Putamen (tissue), 1 donor: ENCODE measurements around the gene OR6J1.
A peak's percentile ranks its signal among the peaks of the same experiment; 100 is the strongest.
"Not testable (repeated sequence)": the region's sequence is repeated elsewhere in the genome, so short reads cannot be mapped to it uniquely, and the experiment has no call there.

Source experiments
- DNase-seq: peaks from one replicate; pipeline ENCODE4 v3.0.0-alpha.2; 2016; ENCODE audit warnings: low spot score

OR6J1 gene

GRCh38 chr14:22606380-22606779, 37.8 kb downstream of the OR6J1 start:
- no peak for DNase-seq

- no peak for DNase-seq
These were observed 41.3 kb downstream of the OR6J1 start for GRCh38 chr14:22602862-22603261.

- DNase-seq, result no peak
These were observed 42.2 kb downstream of the OR6J1 start for GRCh38 chr14:22601996-22602395.

- no peak for DNase-seq
These were observed 42.7 kb downstream of the OR6J1 start for GRCh38 chr14:22601456-22601855.

DNA sequence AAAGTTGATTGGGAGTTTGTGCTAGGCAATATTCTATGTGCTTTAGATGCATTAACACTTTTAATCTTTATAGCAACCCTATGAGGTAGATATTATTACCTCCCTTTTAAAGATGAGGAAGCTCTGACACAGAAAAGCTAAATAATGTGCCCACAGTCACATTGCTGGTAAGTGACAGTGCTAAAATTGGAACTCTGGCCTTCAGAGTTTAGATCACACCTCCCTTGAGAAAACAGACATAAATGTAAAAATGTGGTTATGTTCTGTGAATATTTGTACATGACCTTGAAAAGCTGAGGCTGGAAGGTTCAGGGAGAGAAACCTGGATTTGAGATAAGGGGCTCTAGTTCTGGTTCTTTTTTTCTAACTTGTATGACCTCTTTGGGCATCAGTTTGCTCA, 44.1 kb downstream of the OR6J1 start:
- DNase-seq, result no peak

GRCh38 chr14:22599349-22599748, 44.8 kb downstream of the OR6J1 start:
- DNase-seq, result no peak

DNA sequence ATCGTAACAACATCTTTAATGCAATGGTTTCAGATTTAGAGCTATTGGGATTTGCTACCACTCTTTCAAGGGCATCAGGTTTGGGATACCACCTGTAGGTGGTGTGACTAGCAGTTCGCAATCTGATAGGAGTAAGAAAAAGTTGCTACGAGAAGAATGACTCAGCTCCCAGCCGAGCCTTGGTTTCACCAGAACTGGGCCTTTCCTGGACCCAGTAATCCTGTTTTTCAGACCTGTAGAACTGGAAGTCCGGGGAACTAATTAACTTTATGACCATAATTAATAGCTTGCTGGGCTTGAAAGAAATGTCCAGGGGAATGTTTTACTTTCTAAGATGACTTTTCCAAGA, 45.3 kb downstream of the OR6J1 start:
- no peak for DNase-seq

DNA sequence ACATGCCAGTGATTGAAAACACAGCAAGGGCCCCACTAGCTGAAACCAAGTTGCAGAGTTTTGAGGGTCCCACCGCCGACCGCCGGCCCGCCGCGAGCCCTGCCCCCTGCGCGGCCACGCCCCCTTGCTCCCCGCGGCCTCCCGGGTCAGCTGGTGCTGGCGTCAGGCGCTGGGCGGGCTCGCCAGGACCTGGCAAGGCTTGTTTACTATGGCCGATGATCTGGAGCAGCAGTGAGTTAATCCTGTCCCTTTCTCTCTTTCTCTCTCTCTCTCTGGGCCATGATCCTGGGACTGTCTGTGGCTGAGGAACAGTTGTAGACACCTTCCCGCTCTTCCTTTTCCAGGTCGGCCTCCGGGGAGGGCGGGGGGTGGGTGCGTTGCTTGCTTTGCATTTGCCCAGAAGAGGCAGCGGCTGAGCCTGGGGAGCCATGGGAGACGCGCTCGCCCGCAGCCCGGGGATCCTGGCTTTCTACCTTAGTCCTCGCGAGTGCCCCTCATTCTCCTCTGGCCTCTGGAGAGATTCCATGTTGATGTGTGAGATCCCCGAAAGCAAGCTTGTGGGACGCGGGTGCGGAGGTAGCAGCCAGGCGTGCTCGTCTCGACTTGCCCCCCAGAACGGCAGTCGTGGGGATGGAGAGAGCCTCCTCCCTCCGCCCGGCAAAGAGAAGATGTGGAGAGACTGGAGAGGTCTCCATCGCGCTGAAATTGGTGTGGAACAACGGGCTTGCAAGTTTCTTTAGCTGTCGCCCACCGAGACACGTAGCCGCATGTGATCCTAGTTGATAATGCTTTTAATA, 45.9 kb downstream of the OR6J1 start, which contains the start of gene ABHD4:
Gene ABHD4 (plus strand): TSS at position 202 of the 797 bp plus-strand sequence. CDS start 7 bp downstream, at position 209.
- peak; percentile 70 for DNase-seq

DNA sequence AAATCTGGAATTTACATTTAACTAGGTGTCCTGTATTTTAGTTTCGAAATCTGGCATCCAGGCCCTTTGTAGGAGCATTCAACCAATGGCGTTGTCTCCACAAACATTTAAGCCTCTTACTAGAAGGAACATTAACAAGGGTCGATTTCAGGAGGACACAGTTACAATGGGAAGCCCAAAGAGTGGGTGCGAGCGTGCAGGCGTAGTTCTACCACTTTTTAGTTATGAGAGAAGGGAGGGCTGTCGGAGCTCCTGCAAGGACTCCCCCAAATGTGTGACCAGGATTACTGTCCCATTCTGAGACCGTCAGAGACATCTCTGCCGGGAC, 46.4 kb downstream of the OR6J1 start:
- DNase-seq, result no peak

GRCh38 chr14:22597265-22597664, 46.9 kb downstream of the OR6J1 start:
- DNase-seq, result no peak

DNA sequence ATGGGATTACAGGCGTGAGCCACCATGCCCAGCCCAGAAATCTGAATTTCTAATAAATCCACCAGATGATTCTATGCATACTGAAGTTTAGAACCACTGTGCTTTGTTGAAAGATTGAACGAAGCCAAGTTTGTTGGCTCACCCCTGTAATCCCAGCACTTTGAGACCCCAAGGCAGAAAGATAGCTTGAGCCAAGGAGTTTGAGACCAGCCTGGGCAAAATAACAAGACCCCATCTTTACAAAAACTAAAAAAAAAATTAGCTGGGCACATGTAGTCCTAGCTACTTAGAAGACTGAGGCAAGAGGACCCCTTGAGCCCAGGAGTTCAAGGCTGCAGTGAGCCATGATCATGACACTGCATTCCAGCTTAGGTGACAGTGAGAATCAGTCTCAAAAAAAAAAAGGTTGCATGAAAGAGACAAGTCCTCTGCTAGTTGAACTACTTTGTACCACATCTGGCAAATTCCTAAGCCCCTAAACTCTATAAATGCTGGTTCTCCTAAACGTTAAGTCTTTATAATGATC, 47.7 kb downstream of the OR6J1 start:
- no peak for DNase-seq

DNA sequence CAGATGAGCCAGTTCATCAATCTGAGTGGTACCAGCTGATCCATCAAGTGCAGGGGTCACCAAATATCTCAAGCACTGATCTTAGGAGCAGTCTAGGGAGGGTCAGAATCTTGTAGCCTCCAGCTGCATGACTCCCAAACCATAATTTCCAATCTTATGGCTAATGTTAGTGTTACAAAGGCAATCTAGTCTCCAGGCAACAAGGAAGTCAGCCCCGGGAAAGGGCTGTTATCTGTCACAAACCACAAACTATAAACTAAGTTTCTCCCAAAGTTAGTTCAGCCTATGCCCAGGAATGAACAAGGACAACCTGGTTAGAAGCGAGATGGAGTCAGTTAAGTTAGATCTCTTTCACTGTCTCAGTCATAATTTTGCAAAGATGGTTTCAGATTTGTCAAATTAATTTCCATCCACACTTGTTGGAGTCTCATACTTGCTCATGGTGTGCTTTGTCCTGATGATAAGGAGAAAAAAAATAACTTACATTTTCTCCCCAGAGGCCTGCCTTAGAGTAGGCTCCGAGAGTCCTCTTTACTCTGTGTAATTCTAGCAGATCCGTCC, 49.9 kb downstream of the OR6J1 start:
- no peak for DNase-seq

GRCh38 chr14:22593601-22594000, 50.6 kb downstream of the OR6J1 start:
- DNase-seq, result no peak

- no peak for DNase-seq
These were observed 51.0 kb downstream of the OR6J1 start for GRCh38 chr14:22593189-22593588.

DNA sequence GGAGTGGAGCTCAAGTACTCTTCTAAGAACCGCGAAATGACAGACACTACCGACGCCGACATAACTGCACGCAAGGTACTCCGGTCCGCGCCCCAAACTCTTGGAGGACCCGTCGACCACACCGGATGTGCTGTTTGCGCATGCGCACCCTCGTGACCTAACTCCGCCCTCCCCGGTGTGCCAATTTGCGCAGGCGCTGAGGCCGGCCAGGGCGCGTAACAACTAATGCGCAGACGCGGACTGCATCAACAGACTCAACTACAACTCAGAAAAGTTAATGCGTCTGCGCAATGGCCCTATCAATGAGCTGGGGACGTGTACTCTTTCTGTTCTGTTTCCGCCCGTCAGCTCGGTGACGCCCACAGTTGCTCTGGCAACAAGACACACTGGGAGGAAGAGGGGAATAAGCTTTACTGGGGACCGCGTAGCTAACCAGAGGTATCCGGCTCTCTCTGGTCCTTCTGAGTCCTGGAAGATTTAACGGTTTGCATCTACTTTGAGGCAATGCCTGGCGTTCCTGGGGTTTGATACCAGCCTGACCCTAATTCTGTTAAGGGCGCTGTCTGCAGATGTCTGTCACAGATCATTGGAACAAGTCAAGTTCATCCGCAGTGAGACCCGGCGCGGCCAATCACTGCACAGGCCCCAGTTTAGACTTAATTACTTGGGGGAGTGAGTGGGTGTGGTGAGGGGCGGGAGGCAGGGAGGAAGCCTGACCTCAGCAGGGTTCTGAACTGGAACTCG, 54.9 kb downstream of the OR6J1 start, which contains the start of gene DAD1:
Gene DAD1 (minus strand): TSS at position 129 of the 744 bp plus-strand sequence. CDS start 67 bp downstream, at position 62.
- DNase-seq, result peak; percentile 99

DNA sequence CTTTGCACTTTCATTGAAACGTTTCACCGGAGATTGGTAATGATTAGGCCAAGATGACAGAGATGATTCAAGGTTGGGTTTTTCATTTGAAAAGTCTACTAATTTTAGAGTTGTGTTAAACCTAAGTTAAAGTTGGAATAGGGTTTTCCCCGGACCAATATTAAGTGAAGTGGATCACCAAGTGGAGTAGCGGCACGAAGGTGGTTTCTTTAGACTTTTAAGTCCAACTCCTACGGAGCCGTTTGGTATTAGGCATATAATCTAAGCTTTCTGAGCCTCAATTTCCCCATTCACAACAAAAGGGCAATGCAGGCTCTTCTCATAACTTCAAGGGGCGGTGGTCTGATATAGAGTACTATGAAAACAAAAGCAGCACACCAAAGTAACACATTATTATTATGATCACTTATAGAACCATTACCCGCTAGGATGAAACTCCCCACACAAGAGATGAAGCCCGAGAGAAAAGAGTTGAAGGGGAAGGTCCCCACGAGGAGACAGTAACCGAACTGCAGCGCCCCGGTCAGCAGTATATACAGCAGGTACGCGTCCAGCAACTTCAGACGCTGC, 55.5 kb downstream of the OR6J1 start:
- DNase-seq, result no peak

- DNase-seq, result not testable (repeated sequence)
These were observed 56.3 kb downstream of the OR6J1 start for GRCh38 chr14:22587677-22588422.

GRCh38 chr14:22587247-22587646, 56.9 kb downstream of the OR6J1 start:
- no peak for DNase-seq

DNA sequence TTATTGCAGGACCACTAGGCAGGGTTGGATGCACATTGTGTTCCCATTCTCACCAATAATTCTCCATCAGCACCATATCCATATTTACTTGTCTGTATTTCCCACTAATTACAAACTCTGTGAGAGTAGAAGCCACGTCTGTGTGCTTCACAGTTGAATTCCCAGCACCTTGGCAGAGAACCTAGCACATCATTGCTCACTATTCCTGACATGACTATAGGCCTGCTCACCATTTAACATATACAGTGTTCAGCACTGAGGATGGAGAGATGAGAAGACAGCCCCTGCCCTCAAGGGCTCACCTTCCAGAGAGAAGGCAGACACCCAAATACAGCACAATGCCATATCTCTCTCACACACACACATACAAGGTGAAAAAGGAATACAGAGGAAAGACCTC, 60.2 kb downstream of the OR6J1 start:
- DNase-seq, result no peak
